Measurements from ENCODE around the gene FAF1. TPM values are rescaled to one million over a fixed set of nuclear protein-coding genes. Genes with fewer than 3 reads are reported as not detected.

Gene FAF1
- total RNA-seq, 2 experiments from 2014 or later = 43.5 to 44.0 TPM

DNA sequence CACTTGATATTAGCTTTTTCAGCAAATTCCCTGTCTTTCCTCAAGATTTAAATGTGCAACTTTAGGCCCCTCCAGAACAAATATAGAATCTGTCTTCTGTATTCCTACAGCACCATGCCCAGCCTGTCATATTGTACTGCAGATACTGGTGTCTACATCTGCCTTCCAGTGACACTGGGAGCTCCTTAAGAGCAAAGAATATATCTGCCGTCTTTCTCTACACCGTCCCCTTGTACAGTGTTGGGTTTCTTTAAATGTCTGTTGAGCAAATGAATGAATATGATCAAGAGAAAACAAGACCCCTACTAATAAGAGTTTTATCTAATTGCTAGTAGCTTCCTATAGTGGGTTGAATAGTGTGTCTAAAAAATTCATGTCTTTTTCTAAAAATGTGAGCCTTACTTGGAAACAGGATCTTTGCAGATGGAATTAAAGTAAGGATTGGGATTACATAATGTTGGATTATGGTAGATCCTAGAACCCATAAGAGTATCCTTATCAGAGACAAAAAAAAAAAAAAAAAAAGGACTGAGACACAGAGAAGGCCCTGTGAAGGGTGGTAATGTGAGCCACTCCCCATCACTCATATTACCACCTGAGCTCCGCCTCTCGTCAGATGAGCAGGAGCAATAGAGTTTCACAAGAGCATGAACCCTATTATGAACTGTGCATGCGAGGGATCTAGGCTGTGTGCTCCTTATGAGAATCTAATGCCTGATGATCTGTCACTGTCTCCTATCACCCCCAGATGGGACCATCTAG, 128.6 kb downstream of the FAF1 start:
- POLR2A ChIA-PET = no interaction called here
- ATAC-seq (ENCODE audit: poor library complexity) = no peak
- Mint-ChIP-seq H3K36me3 (ENCODE audit: low read depth) (peaks cover 23% of the 10 kb centered on the region), H3K9me3 (peaks cover 9% of the 10 kb centered on the region), H3K4me1 (ENCODE audit: low read depth) (peaks cover 22% of the 10 kb centered on the region), H3K27me3 (no peaks in the 10 kb centered on the region), H3K4me3 (no peak overlapping the region), H3K27ac (no peak overlapping the region)
- no peaks in the 10 kb centered on the region for H3K36me3 ChIP-seq (ENCODE audit: insufficient read depth, low read length)
- no peaks in the 10 kb centered on the region for H3K4me1 ChIP-seq (ENCODE audit: insufficient read depth, low read length)
- no peak overlapping the region for H3K4me3 ChIP-seq (ENCODE audit: low read length)
- no peak for DNase-seq
- H3K27ac ChIP-seq (ENCODE audit: low read depth in 1 of 2, low read length in 2 of 2) = no peak overlapping the region
- CTCF ChIA-PET = no interaction called here
- TF ChIP-seq, protein P1, sequence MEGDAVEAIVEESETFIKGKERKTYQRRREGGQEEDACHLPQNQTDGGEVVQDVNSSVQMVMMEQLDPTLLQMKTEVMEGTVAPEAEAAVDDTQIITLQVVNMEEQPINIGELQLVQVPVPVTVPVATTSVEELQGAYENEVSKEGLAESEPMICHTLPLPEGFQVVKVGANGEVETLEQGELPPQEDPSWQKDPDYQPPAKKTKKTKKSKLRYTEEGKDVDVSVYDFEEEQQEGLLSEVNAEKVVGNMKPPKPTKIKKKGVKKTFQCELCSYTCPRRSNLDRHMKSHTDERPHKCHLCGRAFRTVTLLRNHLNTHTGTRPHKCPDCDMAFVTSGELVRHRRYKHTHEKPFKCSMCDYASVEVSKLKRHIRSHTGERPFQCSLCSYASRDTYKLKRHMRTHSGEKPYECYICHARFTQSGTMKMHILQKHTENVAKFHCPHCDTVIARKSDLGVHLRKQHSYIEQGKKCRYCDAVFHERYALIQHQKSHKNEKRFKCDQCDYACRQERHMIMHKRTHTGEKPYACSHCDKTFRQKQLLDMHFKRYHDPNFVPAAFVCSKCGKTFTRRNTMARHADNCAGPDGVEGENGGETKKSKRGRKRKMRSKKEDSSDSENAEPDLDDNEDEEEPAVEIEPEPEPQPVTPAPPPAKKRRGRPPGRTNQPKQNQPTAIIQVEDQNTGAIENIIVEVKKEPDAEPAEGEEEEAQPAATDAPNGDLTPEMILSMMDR (IDR thresholded peaks at IDR 0.05) = no peak
- intact Hi-C loops (cut with DNase I, micrococcal nuclease) = no loop called here
- H3K9me3 ChIP-seq (ENCODE audit: control insufficient read depth in 1 of 2, insufficient read depth in 1 of 2, low read length in 2 of 2) = peaks cover 0 to 9% of the 10 kb centered on the region in 2 experiments
- no peaks in the 10 kb centered on the region for H3K27me3 ChIP-seq (ENCODE audit: control insufficient read depth in 1 of 2, insufficient read depth in 2 of 2, low read length in 2 of 2)

- no peaks in the 10 kb centered on the region for H3K27me3 Mint-ChIP-seq
- intact Hi-C loops (cut with DNase I, micrococcal nuclease) = no loop called here
- Histone ChIP-seq H3K4me1 (ENCODE audit: insufficient read depth, low read length) (no peaks in the 10 kb centered on the region), H3K27me3 (ENCODE audit: control insufficient read depth in 1 of 2, insufficient read depth in 2 of 2, low read length in 2 of 2) (no peaks in the 10 kb centered on the region), H3K9me3 (ENCODE audit: control insufficient read depth in 1 of 2, insufficient read depth in 1 of 2, low read length in 2 of 2) (peaks cover 0 to 9% of the 10 kb centered on the region in 2 experiments), H3K36me3 (ENCODE audit: insufficient read depth, low read length) (no peaks in the 10 kb centered on the region), H3K27ac (ENCODE audit: low read depth in 1 of 2, low read length in 2 of 2) (no peak overlapping the region), H3K4me3 (ENCODE audit: low read length) (no peak overlapping the region)
- POLR2A ChIA-PET = no interaction called here
- TF ChIP-seq, protein P1 (IDR thresholded peaks at IDR 0.05) = no peak
- peaks cover 19% of the 10 kb centered on the region for H3K36me3 Mint-ChIP-seq (ENCODE audit: low read depth)
- no peak overlapping the region for H3K27ac Mint-ChIP-seq
- no peak for DNase-seq
- H3K4me3 Mint-ChIP-seq = no peak overlapping the region
- peaks cover 20% of the 10 kb centered on the region for H3K4me1 Mint-ChIP-seq (ENCODE audit: low read depth)
- no peak for ATAC-seq (ENCODE audit: poor library complexity)
- H3K9me3 Mint-ChIP-seq = peaks cover 7% of the 10 kb centered on the region
- CTCF ChIA-PET = no interaction called here
These were observed 129.4 kb downstream of the FAF1 start for GRCh38 chr1:50830621-50831020.

DNA sequence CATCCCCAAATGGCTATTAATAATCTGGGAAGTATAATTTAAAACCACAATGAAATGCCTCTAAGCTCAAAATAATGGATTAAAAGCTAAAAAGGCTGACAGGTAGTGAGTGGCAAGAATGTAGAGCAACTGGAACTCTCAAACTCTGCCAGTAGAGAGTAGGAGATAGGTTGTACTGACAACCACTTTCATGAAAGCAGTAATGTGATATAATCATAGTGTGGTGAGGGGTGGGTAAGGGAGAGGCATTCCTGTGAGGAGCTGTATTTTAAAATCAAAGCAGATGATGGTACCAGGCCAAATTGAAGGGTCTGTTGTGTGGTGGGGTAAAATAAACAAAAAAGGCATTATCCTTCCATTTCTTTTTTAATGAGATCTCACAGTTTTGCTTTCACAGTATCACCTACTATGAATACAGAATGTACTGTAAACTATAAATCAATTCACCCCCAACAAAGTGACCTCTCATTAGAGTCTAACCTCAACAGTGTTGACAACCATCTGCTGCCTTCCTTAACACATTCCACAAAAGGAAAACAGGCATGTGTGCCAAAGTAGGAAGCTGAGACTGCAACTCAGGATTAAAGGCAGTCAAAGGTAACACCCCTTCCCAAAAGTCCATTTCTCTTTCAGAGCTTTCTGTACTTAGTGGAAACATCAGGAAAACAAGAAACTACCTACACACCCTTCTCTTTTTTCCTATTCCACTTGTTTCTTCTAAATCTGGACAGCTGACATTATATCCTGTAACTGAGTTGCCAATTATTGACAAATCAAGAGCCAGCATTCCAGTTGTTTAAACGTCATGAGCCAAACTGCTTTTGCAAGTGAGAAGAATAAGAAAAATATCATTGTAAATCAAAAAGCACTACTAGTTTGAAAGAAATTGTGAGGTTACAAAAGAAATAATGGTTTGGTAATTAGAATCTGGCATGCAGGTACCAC, 130.8 kb downstream of the FAF1 start:
- Histone ChIP-seq H3K9me3 (ENCODE audit: control insufficient read depth in 1 of 2, insufficient read depth in 1 of 2, low read length in 2 of 2) (peaks cover 0 to 9% of the 10 kb centered on the region in 2 experiments), H3K27ac (ENCODE audit: low read depth in 1 of 2, low read length in 2 of 2) (no peak overlapping the region), H3K4me3 (ENCODE audit: low read length) (no peak overlapping the region), H3K27me3 (ENCODE audit: control insufficient read depth in 1 of 2, insufficient read depth in 2 of 2, low read length in 2 of 2) (no peaks in the 10 kb centered on the region), H3K4me1 (ENCODE audit: insufficient read depth, low read length) (no peaks in the 10 kb centered on the region), H3K36me3 (ENCODE audit: insufficient read depth, low read length) (no peaks in the 10 kb centered on the region)
- Mint-ChIP-seq H3K27ac (no peak overlapping the region), H3K36me3 (ENCODE audit: low read depth) (peaks cover 16% of the 10 kb centered on the region), H3K4me1 (ENCODE audit: low read depth) (peaks cover 25% of the 10 kb centered on the region), H3K9me3 (peaks cover 7% of the 10 kb centered on the region), H3K27me3 (no peaks in the 10 kb centered on the region), H3K4me3 (no peak overlapping the region)
- POLR2A ChIA-PET = no interaction called here
- TF ChIP-seq, protein P1 (IDR thresholded peaks at IDR 0.05) = no peak
- intact Hi-C loops (cut with DNase I, micrococcal nuclease) = no loop called here
- no peak for ATAC-seq (ENCODE audit: poor library complexity)
- CTCF ChIA-PET = interaction anchor here (0.9 kb wide), 1 partner anchor 29 kb away, joined by 5 read pairs; no protein-coding TSS in a partner anchor
- DNase-seq = no peak
